HepG2 (cell line): Measurements from ENCODE around the gene DDX10.

ENCODE experiments used
- ATF3 ChIP-seq: sonication (generic); formaldehyde crosslinking; IDR thresholded peaks from 2 replicates; pipeline ENCODE4 v1.4.0; 2020; ENCODE audit warnings: missing genetic modification reagents
- CTCF ChIP-seq: sonication (generic); formaldehyde crosslinking; IDR thresholded peaks from 2 replicates; pipeline ENCODE4 v1.5.0; 2020; ENCODE audit warnings: mild to moderate bottlenecking, missing genetic modification reagents, moderate library complexity
- HBP1 ChIP-seq: IDR thresholded peaks from 2 replicates; pipeline ENCODE4 v1.6.1; 2016; ENCODE audit warnings: low read depth, control low read depth
- REST ChIP-seq, 2 experiments: IDR thresholded peaks; 2 replicates each; pipeline ENCODE4 v1.6.1; 2011 to 2012; ENCODE audit warnings: low read length in 2 of 2, borderline replicate concordance in 1 of 2, low read depth in 1 of 2, mild to moderate bottlenecking in 1 of 2, moderate library complexity in 1 of 2
- STAT6 ChIP-seq: sonication (generic); formaldehyde crosslinking; IDR thresholded peaks from 2 replicates; pipeline ENCODE4 v1.4.0; 2020; ENCODE audit warnings: missing genetic modification reagents, mild to moderate bottlenecking, borderline replicate concordance
- ZBTB33 ChIP-seq: sonication (generic); formaldehyde crosslinking; IDR thresholded peaks from 2 replicates; pipeline ENCODE4 v1.4.0; 2020; ENCODE audit warnings: missing genetic modification reagents
- ZNF232 ChIP-seq: sonication (generic); formaldehyde crosslinking; IDR thresholded peaks from 2 replicates; pipeline ENCODE4 v1.4.0; 2020; ENCODE audit warnings: missing genetic modification reagents, borderline replicate concordance
- ZNF512 ChIP-seq: sonication (generic); formaldehyde crosslinking; IDR thresholded peaks from 2 replicates; pipeline ENCODE4 v1.4.0; 2020; ENCODE audit warnings: mild to moderate bottlenecking, missing genetic modification reagents
- ZSCAN5A ChIP-seq: sonication (generic); formaldehyde crosslinking; IDR thresholded peaks from 2 replicates; pipeline ENCODE4 v1.8.0; 2022; ENCODE audit warnings: mild to moderate bottlenecking, missing genetic modification reagents, borderline replicate concordance

GRCh38 chr11:108958368-108959104, 293.7 kb downstream of the DDX10 start:
- TF ChIP-seq HBP1 (CRISPR knock-in tag) (no peak), ATF3 (CRISPR knock-in tag) (no peak), STAT6 (CRISPR knock-in tag) (no peak), ZNF232 (CRISPR knock-in tag) (no peak), REST (IDR thresholded peaks at IDR 0.05; ENCODE audit: borderline replicate concordance in 1 of 2, low read depth in 1 of 2, low read length in 2 of 2) (no peak), ZNF512 (CRISPR knock-in tag) (no peak), CTCF (CRISPR knock-in tag) (no peak), ZBTB33 (CRISPR knock-in tag) (no peak), ZSCAN5A (CRISPR knock-in tag) (no peak)
